ENCODE measurements around the gene MRTFA.
"Not testable (repeated sequence)": the region's sequence is repeated elsewhere in the genome, so short reads cannot be mapped to it uniquely, and the experiment has no call there.

MRTFA gene

DNA sequence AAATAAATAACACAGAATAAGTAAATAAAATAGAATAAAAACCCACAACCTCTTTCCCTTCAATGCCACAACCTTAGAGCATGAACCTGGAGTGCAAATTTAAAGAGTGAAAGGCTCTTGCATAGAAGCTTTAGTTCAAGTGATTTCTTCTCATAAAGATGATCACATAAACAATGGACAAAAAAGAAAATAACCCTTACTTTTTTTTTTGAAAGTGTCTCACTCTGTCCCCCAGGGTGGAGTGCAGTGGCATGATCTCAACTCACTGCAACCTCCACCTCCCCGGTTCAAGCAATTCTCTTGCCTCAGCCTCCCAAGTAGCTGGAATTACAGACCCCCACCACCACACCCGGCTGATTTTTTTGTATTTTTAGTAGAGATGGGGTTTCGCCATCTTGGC is 10.7 kb downstream of the MRTFA start:
- DNase-seq: not testable (repeated sequence)

DNA sequence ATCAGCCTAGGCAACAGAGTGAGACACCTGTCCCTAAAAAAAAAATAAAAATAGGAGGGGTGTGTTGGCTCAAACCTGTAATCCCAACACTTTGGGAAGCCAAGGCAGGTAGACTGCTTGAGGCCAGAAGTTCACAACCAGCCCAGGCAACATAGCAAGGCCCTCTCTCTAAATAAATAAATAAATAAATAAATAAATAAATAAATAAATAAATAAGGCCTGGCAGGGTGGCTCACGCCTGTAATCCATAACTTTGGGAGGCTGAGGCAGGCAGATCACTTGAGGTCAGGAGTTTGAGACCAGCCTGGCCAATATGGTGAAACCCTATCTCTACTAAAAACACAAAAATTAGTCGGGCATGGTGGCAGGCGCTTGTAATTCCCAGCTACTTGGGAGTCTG is 11.2 kb downstream of the MRTFA start:
- DNase-seq: not testable (repeated sequence)

GRCh38 chr22:40624770-40625169 is 11.7 kb downstream of the MRTFA start:
- DNase-seq: no peak

GRCh38 chr22:40621309-40622151 is 15.0 kb downstream of the MRTFA start:
- no peak for DNase-seq

GRCh38 chr22:40620464-40621046 is 16.0 kb downstream of the MRTFA start:
- peak; percentile 82 for DNase-seq

- DNase-seq: no peak
These were observed 18.1 kb downstream of the MRTFA start for GRCh38 chr22:40618400-40618799.

GRCh38 chr22:40616578-40616977 is 19.9 kb downstream of the MRTFA start:
- DNase-seq: no peak

DNA sequence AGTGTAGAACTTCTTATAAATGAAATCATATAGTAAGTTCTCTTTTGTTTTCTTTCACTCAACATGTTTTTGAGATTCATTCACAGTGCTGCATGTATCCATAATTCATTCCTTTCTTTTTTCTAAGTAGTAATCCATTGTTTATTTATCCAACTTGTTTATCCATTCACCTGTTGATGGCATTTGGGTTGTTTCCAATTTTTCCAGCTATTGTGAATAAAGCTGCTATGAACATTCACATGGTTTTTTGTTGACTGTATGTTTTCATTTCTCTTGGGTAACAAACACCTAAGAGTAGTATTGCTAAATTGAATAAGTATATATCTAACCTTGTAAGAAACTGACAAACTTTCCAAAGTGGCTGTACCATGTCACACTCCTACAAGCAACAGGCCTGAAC is 23.5 kb downstream of the MRTFA start:
- no peak for DNase-seq

GRCh38 chr22:40612291-40612751 is 24.2 kb downstream of the MRTFA start:
- no peak for DNase-seq

GRCh38 chr22:40611606-40612005 is 24.9 kb downstream of the MRTFA start:
- no peak for DNase-seq

DNA sequence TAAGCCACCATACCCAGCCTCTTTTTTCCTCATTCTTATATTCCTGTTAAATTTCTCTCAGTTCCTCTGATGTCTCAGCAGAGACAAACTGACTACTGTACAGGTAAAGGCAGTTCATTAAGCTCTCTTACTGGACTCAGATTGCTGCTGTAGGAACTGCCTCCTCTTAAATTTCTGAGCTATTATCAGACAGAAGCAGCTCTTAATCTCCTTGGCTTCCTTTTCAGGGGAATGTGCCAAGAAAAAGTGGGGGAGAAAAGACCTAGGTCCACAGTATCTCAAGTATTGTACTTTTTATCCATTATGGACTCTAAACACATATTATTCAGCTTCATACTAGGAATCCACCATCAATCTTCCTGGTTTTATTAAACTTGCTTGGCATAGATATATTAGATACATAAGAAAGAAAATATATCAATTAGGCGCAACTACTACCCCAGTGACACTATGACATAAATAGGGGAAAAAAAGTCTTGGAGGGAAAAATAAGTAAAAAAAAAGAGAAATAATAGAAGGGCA is 26.1 kb downstream of the MRTFA start:
- DNase-seq: no peak

DNA sequence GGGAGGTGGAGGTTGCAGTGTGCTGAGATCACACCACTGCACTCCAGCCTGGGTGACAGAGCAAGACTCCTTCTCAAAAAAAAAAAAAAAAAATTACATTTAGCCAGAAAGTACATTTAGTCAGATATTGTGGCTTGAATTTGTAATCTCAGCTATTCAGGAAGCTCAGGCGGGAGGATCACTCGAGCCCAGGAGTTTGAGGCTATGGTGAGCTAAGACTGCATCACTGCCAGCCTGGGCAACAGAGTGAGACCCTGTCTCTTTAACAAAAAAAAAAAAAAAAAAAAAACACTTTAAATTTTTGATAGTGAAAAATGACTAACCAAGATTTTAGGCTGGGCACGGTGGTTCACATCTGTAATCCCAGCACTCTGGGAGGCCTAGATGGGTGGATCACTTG is 27.3 kb downstream of the MRTFA start:
- DNase-seq: no peak

- DNase-seq: no peak
These were observed 29.0 kb downstream of the MRTFA start for GRCh38 chr22:40607506-40607905.

- no peak for DNase-seq
These were observed 30.2 kb downstream of the MRTFA start for GRCh38 chr22:40606306-40606705.

DNA sequence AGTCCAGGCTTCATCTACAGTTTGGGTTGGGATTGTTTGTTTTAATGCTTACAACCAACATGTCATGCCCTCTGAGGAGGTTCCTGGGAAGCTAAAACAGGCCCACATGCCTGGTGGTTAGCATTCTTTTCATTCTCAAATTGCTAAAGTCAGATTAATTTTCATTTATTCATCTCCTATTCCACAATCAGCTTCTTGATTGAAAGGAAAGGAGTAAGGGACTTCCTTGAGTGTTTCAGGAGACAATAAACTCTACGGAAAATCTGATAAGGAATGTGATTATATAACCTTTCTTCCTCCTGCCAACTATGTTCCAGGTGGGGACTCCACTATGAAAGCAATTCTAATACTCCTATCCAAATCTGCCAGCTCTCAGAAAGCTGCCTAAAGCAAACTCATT is 30.8 kb downstream of the MRTFA start:
- DNase-seq: no peak

- peak; percentile 75 for DNase-seq
These were observed 33.4 kb downstream of the MRTFA start for GRCh38 chr22:40603088-40603605.

- DNase-seq: no peak
These were observed 34.3 kb downstream of the MRTFA start for GRCh38 chr22:40602231-40602630.

- no peak for DNase-seq
These were observed 36.8 kb downstream of the MRTFA start for GRCh38 chr22:40599731-40600130.

DNA sequence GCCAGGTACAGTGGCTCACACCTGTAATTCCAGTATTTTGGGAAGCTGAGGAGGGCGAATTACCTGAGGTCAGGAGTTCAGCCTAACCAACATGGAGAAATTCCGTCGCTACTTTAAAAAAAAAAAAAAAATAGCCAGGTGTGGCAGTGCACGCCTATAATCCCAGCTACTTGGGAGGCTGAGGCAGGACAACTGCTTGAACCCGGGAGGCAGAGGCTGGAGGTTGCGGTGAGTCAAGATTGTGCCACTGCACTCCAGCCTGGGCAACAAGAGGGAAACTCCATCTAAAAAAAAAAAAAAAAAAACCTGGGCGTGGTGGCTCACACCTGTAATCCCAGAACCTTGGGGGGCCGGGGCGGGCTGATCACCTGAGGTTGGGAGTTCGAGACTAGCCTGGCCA is 37.8 kb downstream of the MRTFA start:
- not testable (repeated sequence) for DNase-seq

DNA sequence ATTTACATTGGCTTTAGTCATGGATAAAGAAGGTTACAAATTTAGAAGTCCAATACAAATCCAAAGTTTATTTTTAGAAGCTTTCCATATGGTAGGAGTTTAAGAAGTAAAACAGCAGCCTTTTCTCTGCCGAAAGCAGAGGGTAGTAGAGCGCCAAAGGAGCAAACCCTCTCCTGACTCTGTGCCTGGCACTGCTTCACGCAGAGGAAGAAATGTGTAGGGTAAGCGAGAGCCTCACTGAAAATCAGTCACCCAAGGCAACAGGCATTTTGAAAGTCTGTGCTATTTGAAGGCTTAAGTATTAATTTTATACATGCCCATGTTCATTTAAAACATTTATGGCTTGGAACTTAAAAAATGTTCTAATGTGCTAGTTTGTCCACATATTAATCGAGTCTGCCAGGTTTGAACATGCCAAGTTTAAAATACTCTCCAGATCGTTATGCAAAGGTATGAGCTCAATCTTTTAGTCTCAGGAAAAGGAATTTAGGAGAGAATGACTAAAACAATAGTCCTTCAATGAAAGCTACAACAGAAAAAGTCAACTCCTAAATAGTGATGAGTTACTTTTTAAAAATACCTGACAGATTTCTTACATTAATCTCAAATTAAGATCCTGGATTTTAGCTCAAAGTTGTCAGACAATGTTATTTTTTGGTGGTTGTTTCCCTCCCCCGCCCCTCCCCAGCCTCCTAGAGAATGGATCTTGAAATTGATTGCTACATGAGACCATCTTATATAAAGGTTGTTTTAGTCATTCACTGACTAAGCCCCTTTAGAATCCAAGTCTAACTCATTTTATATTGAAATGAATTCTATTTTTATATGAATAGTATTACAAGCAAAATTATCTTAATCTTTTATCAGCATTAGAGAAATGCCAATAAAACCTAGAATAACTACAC is 38.7 kb downstream of the MRTFA start:
- DNase-seq: peak; percentile 15

GRCh38 chr22:40595497-40596234 is 40.9 kb downstream of the MRTFA start:
- DNase-seq: no peak

- peak; percentile 23 for DNase-seq
These were observed 41.6 kb downstream of the MRTFA start for GRCh38 chr22:40594924-40595323.
